Stimulated activated CD8-positive, alpha-beta memory T cell treated with anti-CD3 and anti-CD28 coated beads, Interleukin-12 subunit alpha, Interleukin-12 subunit beta, amount 100 ng/mL, for 4 hours (primary cell): ENCODE data around the gene TF.
"Not testable (repeated sequence)": the region's sequence is repeated elsewhere in the genome, so short reads cannot be mapped to it uniquely, and the experiment has no call there.

ENCODE experiments used
- DNase-seq: peaks from one replicate; pipeline ENCODE4 v3.0.0-alpha.2; 2020; ENCODE audit warnings: low read depth

Gene TF

DNA sequence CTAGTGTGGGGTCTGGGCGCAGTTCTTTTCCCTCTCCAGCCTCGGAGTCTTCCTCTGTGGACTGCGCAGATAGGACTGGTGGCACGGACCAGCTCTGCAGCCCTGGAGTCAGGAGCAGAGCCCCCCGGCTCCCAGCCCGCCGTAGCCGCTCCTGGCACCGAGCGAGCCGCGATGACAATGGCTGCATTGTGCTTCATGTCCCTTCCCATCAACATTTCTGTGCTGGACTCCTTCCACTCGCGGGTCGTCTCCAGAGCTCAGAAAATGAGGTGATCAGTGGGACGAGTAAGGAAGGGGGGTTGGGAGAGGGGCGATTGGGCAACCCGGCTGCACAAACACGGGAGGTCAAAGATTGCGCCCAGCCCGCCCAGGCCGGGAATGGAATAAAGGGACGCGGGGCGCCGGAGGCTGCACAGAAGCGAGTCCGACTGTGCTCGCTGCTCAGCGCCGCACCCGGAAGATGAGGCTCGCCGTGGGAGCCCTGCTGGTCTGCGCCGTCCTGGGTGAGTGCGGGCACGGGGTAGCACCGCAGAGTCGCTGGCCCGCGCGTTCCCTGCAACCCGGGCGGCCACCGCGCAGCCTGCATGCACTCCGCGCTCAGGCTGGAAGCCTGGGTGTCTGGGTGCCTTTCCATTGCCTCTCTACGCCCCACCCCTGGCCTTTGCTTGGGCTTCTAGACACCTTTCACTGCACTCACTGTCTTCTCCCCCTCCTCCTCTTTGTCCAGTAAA, at the start of gene TF:
Gene TF, plus strand, starts transcription at position 413 of the 731 bp plus-strand sequence. Its CDS starts 48 bp downstream, at position 461.
- DNase-seq = no peak

- no peak for DNase-seq
These were observed 48.2 kb upstream of the TF start for GRCh38 chr3:133697960-133698359.

GRCh38 chr3:133699467-133699866, 46.7 kb upstream of the TF start:
- no peak for DNase-seq

GRCh38 chr3:133699903-133700302, 46.3 kb upstream of the TF start:
- no peak for DNase-seq

DNA sequence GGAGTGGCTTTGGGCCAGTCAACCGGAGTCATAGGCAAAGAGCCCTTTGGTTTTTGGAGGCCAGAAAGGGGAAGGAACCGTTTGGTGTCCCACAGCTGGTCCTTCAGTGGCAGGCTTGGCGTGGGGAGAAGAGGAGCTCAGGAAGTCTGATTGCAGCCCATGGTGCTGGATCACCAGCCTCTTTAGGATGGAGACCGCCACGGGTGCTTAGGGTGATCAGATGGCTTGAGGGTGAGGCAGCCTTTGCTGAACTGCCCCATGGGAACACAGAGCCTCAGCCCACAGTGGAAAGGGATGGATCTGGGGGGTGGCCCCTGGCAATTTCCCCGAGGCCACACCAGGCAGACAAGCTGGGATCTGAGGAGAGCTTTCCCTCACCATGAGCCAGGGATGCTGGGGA, 45.8 kb upstream of the TF start:
- no peak for DNase-seq

DNA sequence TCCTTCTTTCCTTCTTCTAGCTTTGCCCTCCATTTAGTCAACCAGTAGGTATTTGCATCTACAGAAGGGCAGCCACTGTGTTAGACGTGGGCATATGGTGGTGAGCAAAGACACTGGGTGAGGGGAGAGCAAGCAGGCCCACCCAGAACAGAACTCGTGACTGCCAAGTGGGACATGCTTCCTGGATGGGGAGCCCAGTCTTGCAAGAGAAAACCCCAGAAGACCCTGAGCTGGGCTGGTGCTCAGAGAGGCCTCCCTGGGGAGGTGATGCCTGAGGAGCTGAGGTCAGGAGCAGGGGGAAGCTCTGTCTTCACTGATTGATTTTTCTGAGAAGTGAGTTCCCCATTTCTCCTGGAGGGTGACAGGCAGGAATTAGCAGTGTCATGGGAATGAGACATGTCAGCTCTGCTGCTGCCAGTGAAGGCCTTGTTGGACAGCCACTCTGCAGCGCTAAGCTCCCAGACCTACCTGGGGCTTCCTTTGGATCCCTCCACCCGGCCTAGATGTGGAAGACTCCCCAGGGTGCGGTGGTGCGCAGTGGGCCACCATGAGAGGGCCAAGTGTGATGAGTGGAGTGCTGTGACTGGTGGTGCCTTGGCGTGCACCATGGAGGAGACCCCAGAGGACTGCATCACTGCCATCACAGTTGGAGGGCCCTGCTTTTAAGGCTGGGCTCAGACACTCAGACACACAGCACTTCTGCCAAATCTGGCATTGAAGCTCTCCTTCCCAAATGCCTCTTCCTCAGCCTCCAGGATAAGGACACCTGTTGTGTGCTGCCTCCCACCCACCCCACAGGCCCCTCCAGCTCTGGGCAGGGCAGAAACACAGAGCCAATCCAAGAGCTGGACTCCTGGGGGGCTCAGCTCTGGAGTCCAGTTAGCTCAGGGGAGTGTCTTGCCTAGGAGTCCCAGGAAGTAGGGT, 44.5 kb upstream of the TF start:
- DNase-seq = no peak

GRCh38 chr3:133703915-133704314, 42.3 kb upstream of the TF start:
- DNase-seq = no peak

DNA sequence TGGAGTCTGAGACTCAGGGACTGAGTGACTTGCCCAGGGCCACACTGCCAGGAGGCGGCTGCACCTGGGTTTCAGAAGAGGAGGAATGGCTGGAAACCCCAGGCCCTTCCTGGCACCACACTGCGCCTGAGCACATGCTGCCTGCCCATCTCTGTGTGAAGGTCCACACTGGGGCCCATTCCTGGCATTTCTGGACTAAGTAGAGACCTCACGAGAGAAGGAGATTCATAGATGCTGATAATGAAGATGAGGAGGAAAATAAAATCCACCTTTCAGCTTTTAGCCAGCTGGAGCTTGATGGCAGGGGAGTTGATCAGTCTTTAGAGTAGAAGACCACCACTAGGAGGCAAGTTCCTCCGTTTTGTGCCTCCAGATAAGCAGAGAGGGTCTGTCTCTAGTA, 40.2 kb upstream of the TF start:
- no peak for DNase-seq

DNA sequence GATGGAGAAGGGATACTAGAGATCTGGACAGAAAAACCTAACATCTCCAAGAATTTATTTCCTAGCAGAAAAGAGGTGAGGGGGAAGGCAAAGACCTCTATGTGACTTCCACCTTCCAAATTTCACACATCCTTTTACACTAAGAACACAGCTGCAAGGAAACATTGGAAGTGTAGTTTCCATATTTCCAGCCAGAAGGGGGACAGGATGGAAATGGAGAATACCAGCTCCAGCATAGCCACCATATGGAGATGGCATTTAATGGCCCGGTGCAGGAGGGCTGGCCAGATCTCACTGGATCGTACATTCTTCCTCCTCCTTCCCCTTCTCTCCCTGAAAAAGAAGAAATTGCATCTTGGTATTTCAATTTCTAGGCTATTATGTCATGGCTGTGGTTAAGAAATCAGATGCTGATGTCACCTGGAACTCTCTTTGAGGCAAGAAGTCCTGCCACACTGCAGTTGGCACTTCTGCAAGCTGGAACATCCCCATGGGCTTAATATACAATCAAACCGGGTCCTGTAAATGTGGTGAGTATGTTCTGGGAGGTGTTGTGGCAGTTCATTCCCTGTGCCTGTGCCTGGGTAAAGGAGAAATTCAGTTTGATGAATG, 36.9 kb upstream of the TF start:
- no peak for DNase-seq

DNA sequence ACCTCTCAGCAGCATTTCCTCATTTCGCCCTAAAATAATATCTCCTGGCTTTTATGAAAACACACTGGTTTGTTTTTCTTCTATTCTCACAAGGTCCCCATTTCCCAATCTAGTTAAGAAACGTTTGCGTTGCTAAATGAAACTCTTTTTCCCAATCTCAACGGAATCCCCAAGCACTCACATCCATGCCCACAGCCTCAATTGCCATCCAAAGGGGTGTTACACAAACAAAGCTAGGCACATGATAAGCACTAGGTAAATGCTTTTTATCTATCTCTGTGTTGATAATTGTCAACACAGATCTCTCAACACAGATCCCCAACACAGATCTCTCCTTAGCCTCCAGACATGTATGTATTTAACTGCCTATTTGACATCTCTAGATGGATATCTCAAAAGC, 35.2 kb upstream of the TF start:
- DNase-seq = no peak

DNA sequence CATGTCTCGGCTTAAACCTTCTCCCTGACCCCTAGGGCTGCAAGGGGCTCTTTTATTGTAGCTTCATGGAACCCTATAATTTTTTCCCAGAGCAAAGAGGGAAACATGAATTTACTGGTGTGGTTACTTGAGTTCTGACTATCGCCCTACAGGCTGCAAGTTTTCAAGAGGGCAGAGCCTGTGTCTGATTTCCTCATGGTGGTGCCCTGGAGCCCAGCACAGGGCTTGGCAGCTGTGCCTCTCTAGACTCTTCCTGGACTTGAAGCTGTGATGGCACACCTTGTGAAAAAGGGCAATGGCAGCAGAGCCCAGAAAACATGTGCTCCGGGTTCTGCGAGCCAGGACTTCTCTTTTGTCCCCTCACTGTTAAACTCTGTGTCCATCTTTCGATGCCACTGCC, 34.2 kb upstream of the TF start:
- no peak for DNase-seq

GRCh38 chr3:133713347-133713746, 32.8 kb upstream of the TF start:
- no peak for DNase-seq

DNA sequence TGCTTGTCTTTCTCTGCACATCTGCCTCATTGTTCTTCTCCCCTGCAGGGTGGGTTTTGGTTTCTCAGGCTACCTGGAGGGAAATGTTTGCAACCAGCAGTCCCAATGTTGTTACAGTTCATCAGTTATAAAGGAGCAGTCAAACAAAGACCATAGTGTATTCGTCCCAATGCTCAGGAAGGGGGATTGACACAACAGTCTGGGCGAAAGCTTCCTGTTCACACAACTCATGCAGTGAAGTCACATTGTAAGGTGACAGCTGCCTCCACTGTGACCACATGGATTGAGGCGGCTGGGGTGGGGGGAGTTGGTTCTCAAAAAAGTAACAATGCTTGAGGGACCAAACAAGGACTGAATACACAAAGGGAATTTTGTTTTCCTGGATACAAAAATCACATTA, 28.8 kb upstream of the TF start:
- no peak for DNase-seq

GRCh38 chr3:133722935-133723334, 23.3 kb upstream of the TF start:
- no peak for DNase-seq

DNA sequence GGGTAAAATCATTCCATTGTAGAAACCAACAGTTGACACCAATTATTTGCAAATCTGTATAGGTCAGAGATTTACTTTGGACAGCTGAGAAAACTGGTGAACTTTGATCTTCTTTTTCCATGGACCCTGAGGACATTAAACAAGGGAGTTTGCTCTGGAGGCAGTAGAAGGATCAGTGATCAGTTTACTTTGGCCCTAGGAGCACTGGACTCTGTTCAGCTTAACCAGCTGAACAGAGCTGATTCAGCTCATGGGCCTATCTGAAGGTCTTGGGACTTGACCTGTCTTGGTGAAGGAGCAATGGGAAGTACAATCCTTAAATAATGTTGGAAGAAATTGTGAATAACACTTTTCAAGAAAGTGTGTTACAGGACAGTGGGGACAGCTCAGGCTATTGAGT, 15.2 kb upstream of the TF start:
- no peak for DNase-seq

- not testable (repeated sequence) for DNase-seq
These were observed 14.0 kb upstream of the TF start for GRCh38 chr3:133732231-133732630.

DNA sequence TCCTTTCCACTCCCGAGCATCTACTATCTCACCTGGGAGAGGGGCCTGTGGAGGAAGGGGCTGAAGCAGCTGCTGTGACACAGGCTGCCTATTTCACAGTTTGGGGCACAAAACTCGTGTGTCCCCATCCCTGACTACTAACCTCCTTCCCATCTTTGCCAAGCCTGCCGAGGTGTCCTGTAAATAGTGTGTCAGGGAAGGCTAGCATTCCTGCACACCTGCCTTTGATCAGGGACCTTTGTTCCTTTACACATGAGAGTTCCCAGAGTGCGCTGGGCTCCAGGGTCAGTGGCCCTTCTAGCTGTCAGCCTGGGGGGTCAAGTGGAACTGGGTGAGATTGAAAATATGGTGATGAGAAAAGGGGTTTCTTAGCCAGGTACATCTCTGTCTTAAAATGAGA, 13.0 kb upstream of the TF start:
- no peak for DNase-seq

- DNase-seq = no peak
These were observed 11.9 kb upstream of the TF start for GRCh38 chr3:133734305-133734704.

GRCh38 chr3:133742351-133743091, 3.7 kb upstream of the TF start:
- DNase-seq = no peak

DNA sequence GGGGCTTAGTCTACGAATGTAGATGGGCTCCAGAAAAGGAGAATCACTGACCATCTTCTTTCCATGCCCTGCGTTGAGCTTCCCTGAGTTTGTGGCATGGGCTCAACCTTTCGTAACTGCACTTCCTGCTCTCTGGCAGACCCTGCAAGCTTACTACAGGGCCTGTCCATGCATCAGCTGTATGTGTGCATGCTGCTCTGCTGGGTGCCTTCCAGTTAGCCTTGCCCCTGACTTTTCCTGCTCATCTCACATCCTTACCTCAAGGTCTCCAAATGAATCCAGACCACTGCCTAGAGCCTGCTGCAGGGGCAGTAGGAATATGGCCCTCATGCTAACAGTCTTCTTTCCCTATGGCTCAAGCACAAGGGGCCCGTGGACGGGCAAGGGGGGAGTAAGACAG, 2.0 kb upstream of the TF start:
- DNase-seq = no peak

DNA sequence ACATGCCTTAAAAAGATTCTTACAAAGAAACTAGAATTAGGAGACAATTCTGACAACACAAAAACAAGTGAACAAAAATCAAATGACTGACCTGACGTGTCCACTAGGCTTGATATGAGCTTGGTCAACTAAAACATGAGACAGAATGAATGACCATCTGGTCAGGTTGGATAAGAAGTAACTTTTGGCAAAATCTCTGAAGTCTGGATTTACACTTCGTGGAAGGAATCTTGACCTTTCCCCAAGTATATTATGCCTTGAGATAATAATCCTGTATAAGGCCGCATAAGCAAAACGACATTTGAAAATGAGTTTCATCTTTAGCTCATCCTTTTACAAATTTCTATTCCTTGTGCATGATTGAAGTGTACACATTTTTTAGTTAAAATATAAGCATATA, 1.1 kb upstream of the TF start:
- DNase-seq = no peak

DNA sequence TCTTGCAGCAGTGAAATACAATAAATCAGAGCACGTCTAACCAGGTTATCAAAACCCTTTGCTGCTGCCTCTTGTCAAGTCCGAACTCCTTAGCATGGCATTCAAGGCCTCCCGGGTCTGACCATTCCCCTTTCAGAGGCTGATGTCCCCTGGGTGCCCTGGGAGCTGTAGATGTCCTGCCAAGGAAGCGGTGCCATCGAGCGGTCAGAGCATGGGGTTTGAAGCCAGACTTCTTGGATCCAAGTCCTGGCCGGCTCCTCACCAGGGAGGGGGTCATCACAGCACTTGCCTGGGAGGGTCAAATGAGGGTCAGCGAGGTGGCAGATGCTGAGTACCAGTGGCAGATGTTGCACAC, 496 bp downstream of the TF start:
- no peak for DNase-seq
